K562 (cell line): ENCODE data around the gene GRPR. TPM values are rescaled to one million over a fixed set of nuclear protein-coding genes. Genes with fewer than 3 reads are reported as not detected.

ENCODE experiments used
- ADNP ChIP-seq: fragments of 200-800 bp; sonication (Bioruptor generic); IDR thresholded peaks from 2 replicates; pipeline ENCODE4 v1.6.1; 2016; ENCODE audit warnings: missing genetic modification characterization, missing compliant biosample characterization
- GATAD2B ChIP-seq: fragments of 450-650 bp; IDR thresholded peaks from 2 replicates; pipeline ENCODE4 v1.6.1; 2017; ENCODE audit warnings: mild to moderate bottlenecking, borderline replicate concordance
- HOXB6 ChIP-seq: fragments of 250-450 bp; sonication (Bioruptor Pico); IDR thresholded peaks from 2 replicates; pipeline ENCODE4 v1.5.1; 2022; ENCODE audit warnings: mild to moderate bottlenecking, borderline replicate concordance
- POLR3A ChIP-seq: IDR thresholded peaks from 2 replicates; pipeline ENCODE4 v1.6.1; 2011; ENCODE audit warnings: borderline replicate concordance, mild to moderate bottlenecking, moderate library complexity; ENCODE audit not compliant: insufficient read length, insufficient read depth; ENCODE audit errors: extremely low read depth
- POLR3G ChIP-seq: IDR thresholded peaks from 2 replicates; pipeline ENCODE4 v1.6.1; 2011; ENCODE audit not compliant: insufficient read length, insufficient replicate concordance; ENCODE audit errors: extremely low read depth
- REST ChIP-seq, 2 experiments: fragments of 450-650 bp; formaldehyde crosslinking in 1 of 2; IDR thresholded peaks; 2 replicates each; pipeline versions ENCODE4 v1.4.0 to v1.6.1; 2014 to 2020; ENCODE audit warnings: mild to moderate bottlenecking in 2 of 2, borderline replicate concordance in 1 of 2, low read depth in 1 of 2
- RFX7 ChIP-seq: fragments of 250-450 bp; sonication (Bioruptor Pico); IDR thresholded peaks from 2 replicates; pipeline ENCODE4 v1.5.1; 2021; ENCODE audit warnings: mild to moderate bottlenecking
- ZNF407 ChIP-seq: fragments of 450-650 bp; IDR thresholded peaks from 2 replicates; pipeline ENCODE4 v1.6.1; 2016; ENCODE audit warnings: low read depth
- polyA plus RNA-seq, 8 experiments: library from polyadenylated mRNA; depleted of rRNA in 4 of 8; stranded (reverse) in 5 of 8; unstranded in 3 of 8; fragments of >200 nt; fragmentation: Nextera tagmentation in 2 of 8; fragmentation: Illumina TruSeq in 1 of 8; extraction: Ambion mirVana in 2 of 8; extraction: Trizol in 1 of 8; gene quantifications; 2 replicates each; pipeline versions ENCODE4 v1.2.1 to v1.2.3, GENCODE V29; 2011 to 2014; ENCODE audit warnings: inconsistent platforms in 1 of 8, missing spikeins in 1 of 8
- total RNA-seq, 7 experiments: library from RNA; depleted of rRNA in 6 of 7; stranded (reverse); fragments of >200 nt in 6 of 7; fragmentation: Illumina TruSeq in 2 of 7; extraction: Trizol in 2 of 7; gene quantifications; 2 replicates each; pipeline versions ENCODE4 v1.2.1 to v1.2.3, GENCODE V29; 2011 to 2021; ENCODE audit warnings: low replicate concordance in 1 of 7

The GRPR gene
- total and polyA plus RNA-seq, 9 of the 15 experiments (the other 6 are each of a cell fraction or from before 2014, with no cell fraction given) = 0.06 to 0.11 TPM; not detected in 7

GRCh38 chrX:16119353-16120220 lies 3.8 kb upstream of the GRPR start (continued):
- TF ChIP-seq ZNF407 (no peak), POLR3A (no peak), HOXB6 (CRISPR knock-in tag) (no peak), RFX7 (no peak), ADNP (tag) (no peak), GATAD2B (no peak), REST (IDR thresholded peaks at IDR 0.05; ENCODE audit: borderline replicate concordance) (no peak), REST (CRISPR knock-in tag; IDR thresholded peaks at IDR 0.05; ENCODE audit: low read depth) (no peak), POLR3G (no peak)
